HG03457 (cell line): ENCODE measurements around the gene PCNA.

Experiments
- ATAC-seq: cut with Tn5 transposase; IDR thresholded peaks from one replicate; pipeline ENCODE4 v1.9.1; 2021; ENCODE audit warnings: moderate number of reproducible peaks; ENCODE audit not compliant: unreplicated experiment

Gene PCNA

DNA sequence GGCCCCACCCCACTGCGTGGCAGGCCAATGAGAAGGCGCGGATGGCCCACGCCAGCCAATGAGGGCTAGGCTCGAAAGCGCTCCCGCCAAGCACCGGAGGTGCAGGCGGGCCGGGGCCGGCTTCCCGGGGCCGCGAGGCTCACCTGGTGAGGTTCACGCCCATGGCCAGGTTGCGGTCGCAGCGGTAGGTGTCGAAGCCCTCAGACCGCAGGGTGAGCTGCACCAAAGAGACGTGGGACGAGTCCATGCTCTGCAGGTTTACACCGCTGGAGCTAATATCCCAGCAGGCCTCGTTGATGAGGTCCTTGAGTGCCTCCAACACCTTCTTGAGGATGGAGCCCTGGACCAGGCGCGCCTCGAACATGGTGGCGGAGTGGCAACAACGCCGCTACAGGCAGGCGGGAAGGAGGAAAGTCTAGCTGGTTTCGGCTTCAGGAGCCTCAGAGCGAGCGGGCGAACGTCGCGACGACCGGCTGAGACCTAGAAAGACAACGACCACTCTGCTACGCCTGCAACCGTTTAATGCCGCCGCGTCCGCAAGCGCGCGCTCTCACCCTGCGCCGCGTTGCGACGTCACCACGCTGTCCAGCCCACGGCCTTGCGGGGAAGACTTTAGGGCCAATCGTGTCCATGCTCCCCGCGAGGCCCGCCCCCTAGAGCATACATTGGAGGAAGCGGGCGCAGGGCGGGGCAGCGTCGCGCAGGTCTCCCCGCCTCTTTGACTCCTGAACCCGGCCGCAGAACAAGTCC, at the start of gene PCNA:
Gene PCNA, minus strand, starts transcription at position 524 of the 750 bp plus-strand sequence. Its CDS starts 160 bp downstream, at position 364.
- peak; percentile 90 for ATAC-seq

DNA sequence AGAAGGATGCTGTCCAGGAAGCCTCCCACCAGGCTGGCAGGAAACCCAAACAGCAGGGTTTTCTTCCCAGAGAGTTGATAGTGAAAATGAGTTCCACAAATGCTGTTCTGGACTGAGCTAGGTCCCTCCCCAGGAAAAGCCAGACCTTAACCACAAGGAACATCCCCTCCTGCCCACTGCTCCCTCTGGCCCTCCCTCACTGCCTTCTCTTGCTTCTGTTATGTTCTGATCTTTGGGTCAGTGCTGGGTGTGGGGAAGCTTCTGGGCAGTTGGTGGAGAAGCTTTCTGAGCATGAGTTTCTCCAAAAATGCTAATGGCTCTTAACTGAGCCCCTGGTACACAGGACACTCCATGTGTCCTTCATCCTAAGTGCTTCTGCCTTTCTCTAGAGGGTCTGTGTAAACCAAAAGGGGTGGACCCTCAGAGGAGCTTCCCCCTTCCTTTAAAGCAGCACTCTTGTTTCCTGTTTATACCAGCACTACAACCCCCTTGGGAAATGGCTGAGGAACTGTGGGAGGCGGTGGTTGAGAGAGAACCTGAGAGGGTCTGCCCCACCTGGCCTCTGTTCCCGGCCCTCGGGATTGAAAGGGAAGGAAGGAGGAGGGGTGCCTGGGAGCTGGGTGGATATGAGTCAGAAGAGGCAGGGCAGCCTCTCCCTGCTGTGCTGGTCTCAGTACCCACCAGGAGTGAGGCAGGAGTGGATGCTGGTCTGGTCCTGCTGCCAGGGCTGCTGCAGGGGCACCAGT, 49.1 kb upstream of the PCNA start:
- no peak for ATAC-seq

DNA sequence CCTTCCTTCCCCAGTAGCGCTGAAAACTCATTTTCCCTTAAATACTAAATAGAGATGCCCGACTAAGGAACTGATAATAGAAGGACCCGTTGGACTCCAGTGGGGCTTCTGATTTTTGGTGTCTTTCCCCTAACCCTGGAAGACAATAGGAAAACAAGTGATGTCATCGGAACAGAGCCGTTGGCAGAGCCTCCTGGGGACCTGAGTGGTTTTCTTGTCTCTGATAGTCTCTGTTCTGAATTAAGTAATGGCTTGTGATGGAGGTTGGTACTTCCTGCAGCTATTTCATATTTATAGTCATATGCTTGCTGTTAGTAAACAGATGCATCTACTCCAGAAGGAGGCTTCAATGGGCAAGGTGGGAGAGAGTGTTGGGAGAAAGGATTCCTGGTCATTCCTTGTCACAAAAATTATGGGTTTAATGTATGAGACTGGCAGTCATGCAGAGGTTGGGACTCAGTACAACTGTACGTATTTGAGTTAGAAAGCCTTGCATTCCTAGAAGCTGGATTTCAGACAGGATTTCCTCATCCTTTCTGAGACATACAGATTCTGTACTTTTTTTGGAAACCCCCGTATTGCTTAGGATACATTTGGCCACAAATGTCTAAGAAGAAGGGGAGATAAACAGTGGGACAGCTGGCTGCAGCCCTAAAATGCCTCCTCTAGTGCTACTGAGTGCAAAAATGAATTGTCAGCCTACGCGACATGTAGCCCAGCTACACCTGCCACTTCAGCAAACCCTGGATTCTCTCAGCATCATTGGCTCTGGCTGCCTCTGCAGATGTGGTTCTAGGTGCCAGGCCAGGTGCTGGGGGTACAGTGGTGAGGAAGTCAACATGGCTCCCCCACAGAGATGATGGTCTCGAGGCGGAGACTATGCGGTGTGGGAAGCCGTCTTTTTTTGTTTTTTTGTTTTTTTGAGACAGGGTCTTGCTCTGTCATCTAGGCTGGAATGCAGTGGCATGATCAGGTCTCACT, 45.2 kb upstream of the PCNA start:
- ATAC-seq, result no peak

DNA sequence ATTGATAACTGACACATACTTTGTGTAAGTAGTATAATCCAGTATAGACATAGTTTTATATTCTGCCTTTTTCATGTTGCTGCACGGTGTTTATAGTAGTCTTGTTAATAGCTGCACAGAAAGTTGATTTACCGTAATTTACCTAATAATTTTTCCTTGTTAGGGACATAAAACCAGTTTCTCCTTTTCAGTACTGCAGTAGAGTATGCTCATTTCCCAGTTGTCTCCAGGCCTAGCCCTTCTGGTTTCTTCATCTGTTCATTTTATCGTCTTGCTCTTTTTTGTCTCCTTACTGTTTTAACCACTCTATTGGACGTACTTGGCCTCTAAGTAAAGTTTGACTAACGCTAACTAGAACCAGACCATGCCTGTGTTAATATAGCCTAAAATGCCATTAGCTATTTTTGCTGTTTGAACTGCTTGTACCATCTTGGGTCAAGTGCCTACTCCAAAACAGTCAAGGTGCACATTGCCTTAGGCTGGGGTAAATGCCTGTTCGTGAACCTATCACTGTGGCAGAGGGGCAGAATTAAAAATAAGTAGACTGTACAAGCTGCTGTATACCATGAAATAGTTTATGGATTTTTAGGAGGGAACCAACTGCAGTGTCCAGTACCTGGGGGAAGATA, 41.9 kb upstream of the PCNA start:
- no peak for ATAC-seq

DNA sequence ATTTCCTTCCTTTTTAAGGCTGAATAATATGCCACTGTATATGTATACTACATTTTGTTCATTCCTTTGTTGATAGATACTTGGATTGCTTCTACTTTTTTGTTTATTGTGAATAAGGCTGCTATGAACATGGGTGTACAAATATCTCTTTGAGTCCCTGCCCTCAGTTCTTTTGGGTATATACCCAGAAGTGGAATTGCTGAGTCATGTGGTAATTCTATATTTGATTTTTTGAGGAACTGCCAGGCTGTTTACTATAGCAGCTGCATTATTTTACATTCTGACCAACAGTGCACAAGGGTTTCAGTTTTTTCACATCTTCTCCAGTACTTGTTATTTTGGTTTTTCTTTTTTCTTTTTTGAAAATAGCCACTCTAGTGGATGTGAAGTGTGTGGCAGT, 41.1 kb upstream of the PCNA start:
- ATAC-seq, result no peak

DNA sequence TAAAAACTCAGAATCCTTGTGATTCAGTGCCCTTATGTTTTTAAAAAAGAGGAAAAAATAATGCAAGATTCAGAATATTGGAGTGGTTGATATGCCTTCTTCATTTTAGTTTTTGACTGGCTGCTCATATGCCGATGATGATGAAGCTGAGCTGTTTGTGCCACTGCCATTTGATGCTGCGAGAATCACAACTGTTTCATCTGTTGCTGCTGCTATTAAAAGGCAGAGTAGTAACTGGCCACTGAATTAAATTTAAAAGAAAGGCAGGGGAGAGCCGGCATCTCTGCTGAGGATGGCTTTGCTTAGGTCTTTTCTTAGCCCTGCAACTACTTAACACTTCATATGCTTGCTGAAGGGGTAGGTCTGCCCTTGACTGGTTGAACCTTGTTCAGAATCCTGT, 40.2 kb upstream of the PCNA start:
- ATAC-seq, result no peak

DNA sequence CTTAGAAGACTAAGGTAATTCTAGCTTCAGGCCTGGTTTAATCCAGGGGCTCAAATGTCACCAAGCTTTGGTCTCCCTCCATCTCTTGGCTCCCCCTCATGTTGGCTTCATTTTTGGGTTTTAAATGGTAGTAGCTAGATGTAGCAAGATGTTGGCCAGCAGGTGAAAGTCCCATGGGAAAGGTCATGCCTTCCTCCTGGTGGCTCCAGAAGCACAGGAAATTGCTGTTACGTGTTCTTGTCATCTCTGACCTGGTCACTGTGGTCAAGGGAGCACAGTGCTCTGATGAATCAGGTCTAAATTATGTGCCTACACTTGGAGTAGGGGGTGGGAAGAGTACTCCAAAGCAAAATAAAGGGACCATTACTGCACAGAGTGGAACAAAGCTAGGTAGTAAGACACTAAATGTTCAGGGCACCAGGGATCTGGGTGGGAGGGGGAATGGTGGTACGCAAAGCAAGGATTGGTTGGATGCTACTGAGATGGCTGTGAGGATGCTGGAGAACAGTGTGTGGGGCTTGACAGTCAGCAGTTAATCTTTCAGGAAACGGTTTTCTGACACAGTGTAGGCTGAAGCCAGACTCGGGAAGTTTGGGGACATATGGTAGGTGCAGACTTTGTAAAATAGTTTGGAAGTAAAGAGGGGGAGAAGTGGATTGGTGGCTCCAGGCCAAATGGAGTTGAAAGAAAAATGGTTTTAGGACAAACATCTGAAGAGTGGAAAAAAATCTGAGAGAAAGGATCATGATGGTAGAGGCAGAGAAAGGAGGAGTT, 37.1 kb upstream of the PCNA start:
- no peak for ATAC-seq

DNA sequence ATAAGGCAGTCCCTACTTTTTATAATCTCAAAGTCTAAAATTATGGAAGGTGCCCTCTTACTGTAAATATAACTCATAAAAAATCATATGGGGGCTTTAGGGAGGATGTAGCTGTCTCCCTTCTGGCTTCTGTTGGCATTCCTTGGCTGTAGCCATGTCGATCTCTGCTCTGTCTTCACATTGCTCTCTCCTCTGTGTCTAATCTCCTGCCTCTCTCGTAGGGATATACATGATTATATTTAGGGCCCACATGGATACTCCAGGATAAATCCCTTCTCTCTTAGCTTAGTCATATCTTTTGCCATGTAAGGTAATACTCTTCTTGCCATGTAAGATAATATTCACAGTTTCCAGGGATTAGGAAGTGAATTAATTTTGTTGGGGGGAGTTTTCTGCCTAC, 35.6 kb upstream of the PCNA start:
- ATAC-seq, result no peak

DNA sequence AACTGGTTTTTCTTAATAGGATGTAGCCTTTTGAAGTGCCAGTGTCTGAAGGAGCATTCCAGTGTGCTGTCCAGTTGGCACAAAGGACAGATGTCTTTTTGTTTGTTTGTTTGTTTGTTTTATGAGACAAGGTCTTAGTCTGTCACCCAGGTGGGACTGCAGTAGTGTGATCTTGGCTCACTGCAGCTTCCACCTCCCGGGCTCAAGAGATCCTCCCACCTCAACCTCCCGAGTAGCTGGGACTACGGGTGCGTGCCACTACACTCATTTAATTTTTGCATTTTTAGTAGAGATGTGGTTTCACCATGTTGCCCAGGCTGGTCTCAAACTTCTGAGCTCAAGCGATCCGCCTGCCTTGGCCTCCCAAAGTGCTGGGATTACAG, 34.8 kb upstream of the PCNA start:
- no peak for ATAC-seq

DNA sequence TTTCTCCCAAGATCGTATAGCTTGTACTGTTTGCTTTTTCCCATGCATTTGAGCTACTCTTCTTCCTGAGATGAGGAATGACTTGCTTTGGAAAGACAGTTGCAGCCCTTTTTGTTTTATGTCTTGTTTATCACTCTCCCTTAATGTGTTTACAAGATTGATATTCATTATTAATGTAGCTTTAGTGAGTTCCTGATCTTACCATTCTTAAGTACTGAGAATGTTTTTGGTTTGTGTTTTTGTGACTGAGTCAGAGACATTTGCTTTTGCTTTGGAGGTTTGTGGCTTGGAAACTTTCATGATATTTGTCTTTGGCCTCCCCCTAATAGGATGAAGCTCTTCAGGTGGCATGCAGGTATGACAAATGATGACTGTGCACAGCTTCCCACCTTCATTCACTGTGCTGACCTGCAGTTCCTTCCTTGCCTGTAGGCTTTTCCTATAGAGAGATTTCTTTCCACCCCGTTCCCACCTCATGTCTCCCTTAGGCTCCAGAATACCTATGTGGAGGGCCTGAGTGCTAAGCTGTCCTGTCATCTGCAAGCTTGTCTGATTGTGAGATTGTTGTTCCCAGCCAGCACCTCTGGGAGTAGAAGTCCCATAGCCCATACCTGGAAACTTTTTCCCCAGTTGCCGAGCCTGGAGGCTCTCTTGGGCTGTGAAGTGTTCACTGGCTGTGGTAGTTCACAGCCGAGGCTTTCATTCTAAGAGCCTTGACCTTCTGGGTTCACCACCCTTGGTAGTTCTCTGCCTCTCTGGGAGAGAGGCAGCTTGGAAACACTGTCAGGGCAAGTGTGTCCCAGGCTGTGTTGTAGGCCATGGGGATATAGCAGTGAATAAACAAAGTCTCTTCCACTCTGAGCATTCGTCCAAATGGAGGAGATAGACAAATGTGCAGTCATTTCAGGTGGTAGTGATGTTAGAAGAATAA, 34.1 kb upstream of the PCNA start:
- no peak for ATAC-seq

DNA sequence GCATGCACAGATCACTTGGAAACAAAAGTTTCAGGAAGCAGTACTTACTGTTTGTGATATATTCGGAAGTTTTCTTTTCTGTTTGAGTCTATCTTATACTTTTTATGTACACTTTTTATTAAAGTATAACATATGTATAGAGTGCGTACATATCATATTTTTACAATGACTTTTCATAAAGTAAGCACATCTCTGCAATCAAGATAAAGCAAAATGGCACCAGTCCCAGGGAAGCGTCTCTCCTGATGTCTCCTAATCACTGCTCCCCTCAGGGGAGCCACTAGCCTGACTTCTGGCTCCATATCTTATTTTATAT, 33.4 kb upstream of the PCNA start:
- no peak for ATAC-seq

DNA sequence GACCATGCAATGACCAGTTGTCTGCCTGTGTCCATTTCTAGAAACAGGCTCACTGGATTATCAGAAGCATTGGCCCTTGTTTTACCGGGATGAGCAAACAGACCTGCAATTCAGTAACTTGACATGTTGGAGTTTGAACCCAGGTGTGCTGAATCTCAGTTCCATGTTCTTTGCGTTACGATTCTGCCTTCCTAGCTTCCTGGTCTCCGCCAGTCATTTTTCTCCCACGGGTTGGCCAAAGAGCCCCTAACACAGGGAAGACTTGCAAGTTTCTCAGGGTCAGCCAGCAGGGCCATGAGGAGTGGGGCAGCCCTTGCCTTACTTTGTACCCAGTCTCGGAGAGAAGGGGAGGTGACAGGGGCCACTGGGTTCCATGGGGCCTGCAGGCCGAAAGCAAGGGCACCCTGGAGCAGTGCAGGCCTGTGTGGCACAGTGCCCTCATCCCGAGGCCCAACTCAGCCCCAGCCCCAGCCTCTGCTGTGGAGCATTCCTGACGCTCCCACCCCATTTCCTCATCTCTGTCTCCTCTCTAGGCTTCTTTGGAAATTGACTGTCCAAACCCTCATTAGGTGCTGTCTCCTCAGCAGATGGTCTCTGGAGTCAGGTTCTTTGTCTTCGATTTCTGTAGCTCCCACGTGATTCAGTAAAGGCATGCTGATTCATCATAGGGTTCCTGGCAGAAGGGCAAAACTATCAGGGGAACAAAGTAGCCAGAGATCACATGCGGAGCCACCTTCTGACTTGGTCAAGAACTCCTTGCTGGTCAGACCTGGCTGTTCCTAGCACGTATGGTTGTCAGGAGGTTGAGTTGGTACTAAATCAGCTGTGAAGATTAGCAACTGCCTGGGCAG, 30.7 kb upstream of the PCNA start:
- ATAC-seq, result no peak

DNA sequence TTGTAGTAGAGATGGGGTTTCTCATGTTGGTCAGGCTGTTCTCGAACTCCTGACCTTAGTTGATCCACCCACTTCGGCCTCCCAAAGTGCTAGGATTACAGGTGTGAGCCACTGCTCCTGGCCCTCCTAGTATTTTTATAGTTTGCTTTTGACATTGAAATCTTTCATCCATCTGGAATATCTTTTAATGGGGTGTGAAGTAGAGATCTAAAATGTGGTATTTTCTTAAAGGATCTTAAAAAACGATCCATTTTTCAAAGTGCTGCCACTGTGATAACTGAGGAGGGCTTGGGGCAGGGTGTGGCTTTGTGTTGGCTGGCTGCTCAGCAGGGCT, 30.1 kb upstream of the PCNA start:
- ATAC-seq, result no peak

DNA sequence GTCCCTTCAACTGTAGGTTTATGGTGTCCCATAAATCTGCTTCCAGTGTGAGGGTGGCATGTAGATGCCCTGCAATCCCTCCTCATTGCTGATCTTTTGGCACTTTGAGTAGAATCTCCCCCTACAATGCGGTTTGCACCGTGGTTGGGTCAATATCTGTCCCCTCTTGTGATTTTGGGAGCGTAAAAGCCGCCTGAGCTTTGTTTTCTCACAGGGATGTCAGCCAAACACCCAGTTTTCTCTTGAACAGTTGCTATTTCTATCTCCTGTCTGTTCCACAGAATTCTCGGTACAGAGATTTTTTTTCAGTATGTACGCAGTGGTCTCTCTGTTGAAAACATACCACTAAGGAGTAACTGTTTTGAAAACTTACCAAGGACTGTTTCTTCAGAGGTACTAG, 28.8 kb upstream of the PCNA start:
- ATAC-seq, result no peak

DNA sequence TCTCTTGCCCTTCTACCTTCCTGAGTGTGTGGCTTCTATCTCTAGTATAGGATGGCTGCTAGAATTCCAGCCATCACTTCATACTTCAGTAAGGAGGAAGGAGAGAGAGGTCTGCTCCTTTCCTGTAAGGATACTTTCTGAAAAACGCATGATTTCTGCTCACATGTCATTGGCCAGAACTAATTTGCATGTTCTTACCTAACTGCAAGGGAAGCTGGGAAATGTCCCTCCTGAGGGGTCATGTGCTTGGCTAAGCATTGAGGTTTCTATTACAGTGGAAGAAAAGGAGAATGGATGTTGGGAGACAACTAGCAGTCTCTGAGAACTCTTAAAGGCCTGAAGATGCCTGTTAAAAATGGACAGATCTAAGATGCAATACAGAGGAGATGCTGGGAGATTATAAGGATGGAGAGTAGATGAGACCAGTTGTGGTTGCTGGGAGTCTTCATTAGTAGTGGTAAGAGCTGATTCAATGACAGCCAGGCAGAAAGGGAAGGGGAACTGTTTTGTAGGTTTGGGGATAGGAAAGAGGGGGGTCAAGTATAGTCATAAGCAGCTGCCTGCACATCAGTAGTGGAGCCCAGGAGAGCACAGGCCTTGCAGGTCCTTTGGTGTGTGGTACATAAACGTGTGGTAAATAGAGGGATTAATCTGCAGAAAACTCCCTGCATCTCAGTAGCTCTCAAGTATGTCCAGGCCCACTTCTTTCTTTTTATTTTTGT, 27.3 kb upstream of the PCNA start:
- no peak for ATAC-seq

DNA sequence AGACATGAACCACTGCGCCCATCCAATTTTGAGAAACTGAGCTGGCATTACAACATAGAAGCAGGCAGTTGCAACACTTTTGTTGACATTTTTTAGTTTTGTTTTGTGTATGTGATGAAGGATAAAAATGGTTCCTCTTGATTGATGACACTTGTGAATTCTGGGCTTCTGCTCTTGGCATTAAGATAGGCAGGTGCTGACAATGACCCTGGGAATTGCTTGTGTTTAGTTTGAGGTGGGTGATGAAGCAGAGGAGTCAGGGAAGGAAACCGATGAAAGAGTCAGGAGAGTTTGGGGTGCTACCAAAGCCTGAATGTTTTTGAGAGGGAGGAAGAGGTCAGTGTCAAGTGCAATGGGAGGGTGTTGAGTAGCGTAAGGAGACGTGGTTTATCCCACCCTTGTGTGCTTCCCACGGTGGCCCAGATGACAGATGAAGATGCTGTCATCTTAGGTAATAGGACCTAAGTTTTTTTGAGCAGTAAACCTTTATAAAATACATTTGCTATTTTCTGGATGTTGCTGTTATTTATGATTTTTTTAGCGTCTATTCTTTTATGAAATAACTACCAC, 26.4 kb upstream of the PCNA start:
- ATAC-seq, result no peak

DNA sequence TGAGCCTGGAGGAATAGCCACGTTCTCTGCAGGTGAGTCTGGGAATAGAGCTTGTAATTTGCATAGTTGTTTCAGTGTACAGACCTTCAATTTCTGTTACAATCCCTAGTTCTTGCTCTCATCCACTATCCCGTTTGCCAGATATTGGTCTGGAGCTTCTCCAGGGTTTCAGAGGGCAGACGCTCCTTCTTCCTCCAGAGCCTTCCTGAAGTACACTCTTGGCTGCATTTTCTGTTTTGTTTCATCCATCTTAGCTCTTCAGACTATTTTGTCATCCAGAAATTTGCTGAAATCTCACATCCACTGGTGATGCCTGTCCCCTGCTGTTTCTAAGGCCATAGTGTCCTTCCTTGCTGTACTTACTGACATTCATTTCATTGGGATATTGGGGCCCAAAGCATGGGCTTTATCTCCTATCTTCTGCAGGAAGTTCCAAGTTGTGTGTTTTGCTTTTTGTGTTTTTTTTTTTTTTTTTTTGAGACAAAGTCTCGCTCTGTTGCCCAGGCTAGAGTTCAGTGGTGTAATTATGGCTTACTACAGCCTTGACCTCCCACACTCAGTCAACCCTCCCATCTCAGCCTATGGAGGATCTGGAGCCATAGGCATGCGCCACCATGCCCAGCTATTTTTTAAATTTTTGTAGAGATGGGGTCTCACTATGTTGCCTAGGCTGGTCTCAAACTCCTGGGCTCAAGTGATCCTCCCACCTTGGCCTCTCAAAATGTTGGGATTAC, 25.8 kb upstream of the PCNA start:
- no peak for ATAC-seq
